Suprapubic skin (tissue), 3 donors: ENCODE data around the gene RHBDL2.

Experiments
- POLR2A ChIP-seq, 2 donors: fragments of 450-650 bp; IDR thresholded peaks; one replicate each; pipeline ENCODE4 v1.6.1; 2017; ENCODE audit warnings: antibody characterized with exemption in 2 of 2, mild to moderate bottlenecking in 2 of 2, moderate library complexity in 2 of 2
- TF ChIP-seq, protein P1 (sequence below), 2 donors: fragments of 200-600 bp in 1 of 2; fragments of 450-650 bp in 1 of 2; sonication (generic) in 1 of 2; IDR thresholded peaks; one replicate each; pipeline ENCODE4 v1.5.1; 2016 to 2019; ENCODE audit warnings: antibody characterized with exemption in 2 of 2, mild to moderate bottlenecking in 1 of 2, moderate library complexity in 1 of 2

DNA sequence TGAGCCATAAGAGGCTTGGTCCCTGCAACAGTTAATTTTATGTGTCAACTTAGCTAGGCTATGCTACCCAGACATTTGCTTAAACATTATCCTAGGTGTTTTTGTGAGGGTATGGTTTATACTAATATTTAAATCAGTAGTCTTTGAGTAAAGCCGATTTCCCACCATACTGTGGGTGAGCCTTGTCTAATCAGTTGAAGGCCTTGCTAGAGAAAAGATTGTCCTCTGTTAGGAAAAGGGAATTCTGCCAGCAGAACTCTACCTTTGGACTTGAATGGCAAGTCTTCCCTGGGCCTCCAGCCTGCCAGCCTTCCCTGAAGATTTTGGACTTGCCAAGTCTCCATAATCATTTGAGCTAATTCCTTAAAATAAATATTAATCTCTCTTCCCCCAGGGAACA, 23.9 kb downstream of the RHBDL2 start:
- no peak for TF ChIP-seq POLR2A (IDR thresholded peaks at IDR 0.05)
- TF ChIP-seq, protein P1, sequence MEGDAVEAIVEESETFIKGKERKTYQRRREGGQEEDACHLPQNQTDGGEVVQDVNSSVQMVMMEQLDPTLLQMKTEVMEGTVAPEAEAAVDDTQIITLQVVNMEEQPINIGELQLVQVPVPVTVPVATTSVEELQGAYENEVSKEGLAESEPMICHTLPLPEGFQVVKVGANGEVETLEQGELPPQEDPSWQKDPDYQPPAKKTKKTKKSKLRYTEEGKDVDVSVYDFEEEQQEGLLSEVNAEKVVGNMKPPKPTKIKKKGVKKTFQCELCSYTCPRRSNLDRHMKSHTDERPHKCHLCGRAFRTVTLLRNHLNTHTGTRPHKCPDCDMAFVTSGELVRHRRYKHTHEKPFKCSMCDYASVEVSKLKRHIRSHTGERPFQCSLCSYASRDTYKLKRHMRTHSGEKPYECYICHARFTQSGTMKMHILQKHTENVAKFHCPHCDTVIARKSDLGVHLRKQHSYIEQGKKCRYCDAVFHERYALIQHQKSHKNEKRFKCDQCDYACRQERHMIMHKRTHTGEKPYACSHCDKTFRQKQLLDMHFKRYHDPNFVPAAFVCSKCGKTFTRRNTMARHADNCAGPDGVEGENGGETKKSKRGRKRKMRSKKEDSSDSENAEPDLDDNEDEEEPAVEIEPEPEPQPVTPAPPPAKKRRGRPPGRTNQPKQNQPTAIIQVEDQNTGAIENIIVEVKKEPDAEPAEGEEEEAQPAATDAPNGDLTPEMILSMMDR (IDR thresholded peaks at IDR 0.05): no peak
